LNCaP clone FGC (cell line): ENCODE results near the gene NSMF.
A peak's percentile ranks its signal among the peaks of the same experiment; 100 is the strongest.

Source experiments
- DNase-seq: peaks from one replicate; pipeline ENCODE4 v3.0.0-alpha.2; 2011; ENCODE audit warnings: low read depth
- H3K4me3 ChIP-seq: 2 replicates; pipeline ENCODE4 v1.5.1; 2011; ENCODE audit warnings: mild to moderate bottlenecking, low read depth, low read length, control low read depth
- TF ChIP-seq, protein P1 (sequence below): IDR thresholded peaks from 2 replicates; pipeline ENCODE4 v1.5.1; 2012; ENCODE audit warnings: mild to moderate bottlenecking; ENCODE audit not compliant: control insufficient read depth, insufficient read depth; ENCODE audit errors: extremely low read depth

The NSMF gene

DNA sequence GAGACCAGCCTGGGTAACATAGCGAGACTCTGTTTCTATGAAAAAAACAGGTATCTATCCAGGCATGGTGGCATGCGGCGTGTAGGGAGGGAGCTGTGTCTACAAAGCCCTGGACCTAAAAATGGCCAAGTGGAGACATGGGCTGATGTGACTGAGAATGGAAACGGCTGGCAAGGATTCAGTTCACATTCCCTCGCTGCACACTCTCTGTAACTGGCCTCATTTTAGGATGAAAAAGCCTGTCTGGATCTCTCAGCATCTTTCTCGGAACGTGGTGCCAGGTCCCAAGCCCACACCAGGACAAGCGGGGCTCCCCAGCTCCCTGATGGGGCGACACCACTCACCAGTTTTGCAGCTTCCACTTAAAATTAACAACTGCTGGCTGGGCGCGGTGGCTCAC, 49.6 kb downstream of the NSMF start:
- TF ChIP-seq, protein P1, sequence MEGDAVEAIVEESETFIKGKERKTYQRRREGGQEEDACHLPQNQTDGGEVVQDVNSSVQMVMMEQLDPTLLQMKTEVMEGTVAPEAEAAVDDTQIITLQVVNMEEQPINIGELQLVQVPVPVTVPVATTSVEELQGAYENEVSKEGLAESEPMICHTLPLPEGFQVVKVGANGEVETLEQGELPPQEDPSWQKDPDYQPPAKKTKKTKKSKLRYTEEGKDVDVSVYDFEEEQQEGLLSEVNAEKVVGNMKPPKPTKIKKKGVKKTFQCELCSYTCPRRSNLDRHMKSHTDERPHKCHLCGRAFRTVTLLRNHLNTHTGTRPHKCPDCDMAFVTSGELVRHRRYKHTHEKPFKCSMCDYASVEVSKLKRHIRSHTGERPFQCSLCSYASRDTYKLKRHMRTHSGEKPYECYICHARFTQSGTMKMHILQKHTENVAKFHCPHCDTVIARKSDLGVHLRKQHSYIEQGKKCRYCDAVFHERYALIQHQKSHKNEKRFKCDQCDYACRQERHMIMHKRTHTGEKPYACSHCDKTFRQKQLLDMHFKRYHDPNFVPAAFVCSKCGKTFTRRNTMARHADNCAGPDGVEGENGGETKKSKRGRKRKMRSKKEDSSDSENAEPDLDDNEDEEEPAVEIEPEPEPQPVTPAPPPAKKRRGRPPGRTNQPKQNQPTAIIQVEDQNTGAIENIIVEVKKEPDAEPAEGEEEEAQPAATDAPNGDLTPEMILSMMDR: no peak
- DNase-seq: no peak
- no peak overlapping the region for H3K4me3 ChIP-seq

DNA sequence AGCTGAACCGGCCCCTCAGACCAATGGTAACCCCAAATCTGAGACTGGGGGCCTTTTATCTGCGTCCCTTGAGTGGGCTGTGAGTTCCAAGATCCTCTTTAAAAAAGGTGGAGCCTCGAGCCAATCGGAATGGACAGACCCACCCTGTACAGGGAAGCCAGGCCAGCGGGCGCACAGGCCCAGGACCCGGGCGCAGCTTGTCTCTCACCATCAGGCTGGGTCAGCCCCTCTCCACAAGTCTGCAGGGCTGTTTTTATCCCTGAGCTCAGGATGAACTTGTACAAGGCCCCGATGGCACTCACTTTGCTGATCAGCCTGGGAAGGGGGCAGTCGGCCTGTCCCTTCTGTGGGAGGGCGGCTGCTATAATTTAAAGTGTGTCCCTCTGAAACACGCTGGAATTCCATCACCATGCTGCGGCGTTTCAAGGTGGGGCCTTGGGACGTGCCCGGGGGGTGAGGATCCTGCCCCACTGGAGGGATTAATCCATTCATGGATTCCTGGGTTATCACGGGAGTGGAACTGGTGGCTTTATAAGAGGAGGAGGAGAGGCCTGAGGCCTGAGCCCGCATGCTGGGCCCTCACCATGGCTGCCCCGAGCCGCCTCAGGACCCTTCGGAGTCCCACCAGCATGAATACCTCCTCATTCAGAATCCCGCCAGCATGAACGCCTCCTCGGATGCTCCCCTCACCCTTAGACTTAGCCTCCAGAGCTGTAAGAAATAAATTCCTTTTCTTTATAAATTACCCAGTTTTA, 50.3 kb downstream of the NSMF start:
- TF ChIP-seq, protein P1: no peak
- H3K4me3 ChIP-seq: no peak overlapping the region
- DNase-seq: no peak

DNA sequence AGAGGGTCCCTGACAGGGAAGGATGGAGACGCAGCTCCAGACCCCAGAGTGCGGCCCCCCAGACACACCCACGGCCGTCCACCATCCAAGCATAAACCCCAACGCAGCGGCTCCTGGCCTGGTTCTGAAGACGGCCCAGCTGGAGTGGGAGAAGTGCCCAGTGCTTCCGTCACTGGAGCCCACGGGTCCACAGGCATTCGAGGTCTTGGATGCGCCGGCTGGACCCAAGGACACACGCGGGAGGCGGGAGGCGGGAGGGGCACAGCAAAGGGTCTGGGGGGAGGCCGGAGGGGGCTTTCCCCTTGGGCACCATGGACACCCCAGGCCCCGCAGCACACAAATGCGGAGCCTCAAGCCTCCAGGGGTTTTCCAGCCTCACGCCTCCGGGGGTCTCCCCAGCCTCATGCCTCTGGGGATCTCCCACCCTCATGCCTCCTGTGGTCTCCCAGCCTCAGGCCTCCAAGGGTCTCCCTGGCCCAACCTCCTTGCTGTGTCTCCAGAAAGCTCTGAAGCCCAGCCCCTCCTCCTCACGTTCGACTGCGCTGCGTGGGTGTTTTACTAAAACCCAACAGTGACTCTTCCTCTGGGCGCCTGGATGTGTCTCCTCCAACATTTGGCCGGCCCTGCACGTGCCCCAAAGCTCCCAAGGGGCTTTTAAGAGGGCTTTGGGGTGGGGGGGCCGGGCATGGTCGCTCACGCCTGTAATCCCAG, 51.4 kb downstream of the NSMF start:
- no peak overlapping the region for H3K4me3 ChIP-seq
- DNase-seq: no peak
- TF ChIP-seq, protein P1: no peak

DNA sequence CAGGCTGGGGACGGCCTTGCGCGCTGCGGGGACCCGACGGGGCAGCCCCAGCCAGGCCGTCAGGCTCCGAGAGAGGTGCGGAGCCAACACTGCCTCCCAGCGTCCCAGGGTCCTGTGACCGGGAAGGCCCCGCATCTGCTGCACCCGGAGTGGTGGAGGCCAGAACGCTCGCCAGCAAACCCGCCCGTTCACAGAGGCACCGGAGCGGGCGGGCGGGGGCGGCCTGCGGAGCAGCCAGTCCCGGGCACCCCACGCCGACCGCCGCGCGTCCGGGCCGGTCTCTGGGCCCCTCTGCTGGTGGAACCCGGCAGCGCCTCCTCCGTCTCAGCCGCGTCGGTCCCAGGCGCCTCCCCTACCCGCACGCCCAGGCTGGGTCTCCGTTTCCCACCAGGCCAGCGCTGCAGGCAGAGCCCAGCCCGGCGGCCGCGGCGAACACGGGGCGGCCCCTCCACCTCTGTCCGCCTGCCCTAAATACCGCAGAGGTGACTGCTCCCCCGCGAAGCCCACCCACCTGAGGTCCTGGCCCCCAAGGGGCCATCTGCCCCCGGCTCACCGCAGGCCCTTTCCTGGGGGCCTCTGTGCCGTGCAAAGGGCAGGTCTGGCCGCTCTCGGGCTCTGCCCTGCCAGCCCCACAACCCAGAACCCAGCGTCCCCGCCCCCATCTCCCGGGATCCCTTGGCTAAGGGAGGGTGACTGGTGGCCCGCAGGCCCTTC, 52.1 kb downstream of the NSMF start:
- H3K4me3 ChIP-seq: no peak overlapping the region
- TF ChIP-seq, protein P1: peak; percentile 61
- DNase-seq: no peak

DNA sequence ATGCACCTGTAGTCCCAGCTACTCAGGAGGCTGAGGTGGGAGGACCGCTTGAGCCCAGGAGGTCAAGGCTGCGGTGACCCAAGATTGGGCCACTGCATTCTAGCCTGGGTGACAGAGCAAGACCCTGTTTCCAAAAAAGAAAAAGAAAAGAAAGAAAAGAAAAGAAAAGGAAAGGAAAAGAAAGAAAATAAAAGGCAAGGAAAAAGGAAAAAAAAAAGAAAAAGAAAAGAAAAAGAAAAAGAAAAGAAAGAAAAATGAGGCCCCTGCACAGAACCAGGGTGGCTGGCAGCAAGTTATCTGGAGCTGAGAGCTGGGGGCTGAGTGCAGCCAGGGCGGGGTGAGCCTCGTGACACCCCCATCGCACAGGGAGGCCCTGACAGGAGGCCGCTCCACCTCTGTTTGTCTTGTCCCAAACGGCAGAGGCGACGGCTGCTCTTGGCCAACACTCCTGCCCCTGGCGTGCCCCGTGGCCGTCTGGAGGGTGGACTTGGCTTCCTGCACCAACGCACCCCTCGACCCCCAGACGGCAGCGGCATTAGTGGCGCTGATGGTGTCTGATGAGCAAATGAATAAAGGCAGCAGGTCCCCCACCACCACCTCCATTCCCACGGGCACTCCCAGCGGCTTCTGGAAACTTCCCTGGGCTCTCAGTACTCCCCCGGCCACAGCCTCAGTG, 52.9 kb downstream of the NSMF start:
- no peak for DNase-seq
- TF ChIP-seq, protein P1: no peak
- H3K4me3 ChIP-seq: no peak overlapping the region

DNA sequence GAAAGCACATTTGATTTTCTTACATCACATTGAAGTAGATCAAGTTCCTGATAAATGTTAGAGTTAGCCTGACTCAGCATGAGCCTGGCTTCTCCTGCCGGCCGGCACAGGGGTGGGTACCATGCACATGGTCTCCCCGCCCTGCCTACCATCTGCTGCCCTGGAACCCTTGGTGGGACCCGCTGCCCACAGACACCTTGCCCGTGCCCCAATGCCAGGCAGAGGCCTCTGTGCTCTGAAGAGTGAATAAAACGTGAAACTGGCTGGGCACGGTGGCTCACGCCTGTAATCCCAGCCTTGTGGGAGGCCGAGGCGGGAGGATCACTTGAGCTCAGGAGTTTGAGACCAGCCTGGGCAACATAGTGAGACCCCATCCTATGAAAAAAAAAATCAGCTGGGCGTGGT, 53.5 kb downstream of the NSMF start:
- no peak overlapping the region for H3K4me3 ChIP-seq
- TF ChIP-seq, protein P1: no peak
- DNase-seq: no peak
